Measurements from ENCODE around the gene WDR82. TPM values are rescaled to one million over a fixed set of nuclear protein-coding genes. Genes with fewer than 3 reads are reported as not detected.

WDR82 gene
- total and polyA plus RNA-seq, 10 of the 15 experiments (the other 5 are each of a cell fraction or from before 2014, with no cell fraction given): 10.1 to 82.4 (median 48.7) TPM

- no peak for TF ChIP-seq HSF1 (IDR thresholded peaks at IDR 0.05; ENCODE audit: low read depth, low read length)
Observed at GRCh38 chr3:52277972-52278509, 408 bp downstream of the WDR82 start (continued).

GRCh38 chr3:52277071-52277964, 1.1 kb downstream of the WDR82 start:
- no TSS peak for BruUV-seq (replicated peaks)
- ChIA-PET POLR2A (interaction anchor here (0.7 to 8.7 kb wide), 17 partner anchors 9 to 217 kb away, joined by 3 to 60 read pairs (median 7); partner anchors contain the start of genes GLYCTK, PPM1M, TLR9 and TWF2), CTCF (interaction anchor here (0.6 to 8.7 kb wide), 21 partner anchors 9 to 295 kb away, joined by 3 to 87 read pairs (median 4); partner anchors contain the start of genes GLYCTK, PPM1M and TLR9), SMC1A (ENCODE audit: uncharacterized antibody, unreplicated experiment) (interaction anchor here (0.7 to 5.0 kb wide), 14 partner anchors 10 to 224 kb away, joined by 3 to 62 read pairs (median 4); partner anchors contain the start of genes GLYCTK, POC1A, PPM1M and TLR9), RAD21 (ENCODE audit: unreplicated experiment) (interaction anchor here (0.8 to 3.7 kb wide), 18 partner anchors 9 to 73 kb away, joined by 3 to 36 read pairs (median 4); partner anchors contain the start of genes GLYCTK, PPM1M, TLR9 and TWF2)
- no peak for DNase-seq (ENCODE audit: low read depth, low spot score)
- peak overlapping the region; percentile 79 for H3K9ac ChIP-seq (ENCODE audit: control insufficient read depth, insufficient read depth, low read length)
- in situ Hi-C loops (cut with MboI) (no loop called here), intact Hi-C loops (cut with micrococcal nuclease; ENCODE audit: unreplicated experiment) (no loop called here)
- H4K20me1 ChIP-seq (ENCODE audit: control insufficient read depth, insufficient read depth): no peaks in the 10 kb centered on the region
- H3K27ac ChIP-seq (ENCODE audit: control insufficient read depth, insufficient read depth): peak overlapping the region; percentile 82
- no peaks in the 10 kb centered on the region for H3K27me3 ChIP-seq (replicated peaks in 1 of 2; ENCODE audit: control insufficient read depth in 2 of 2, insufficient read depth in 2 of 2, low read length in 1 of 2)
- H3K36me3 ChIP-seq (ENCODE audit: control insufficient read depth in 2 of 2, insufficient read depth in 2 of 2, low read length in 1 of 2): no peaks in the 10 kb centered on the region; a peak in 1 of 4 replicates
- peak overlapping the region; percentile 91 for H3K4me3 ChIP-seq
- H3K4me1 ChIP-seq (ENCODE audit: control insufficient read depth, insufficient read depth, low read length): 0 out of 2 replicates have a peak, but pooled peaks cover 3% of the 10 kb centered on the region
- FAIRE-seq: no peak
- peak; percentile 69 for ATAC-seq
- no peak overlapping the region for H2AFZ ChIP-seq (ENCODE audit: control insufficient read depth, low read depth, low read length)
- under 1% methylated on average over 26 of the region's 28 CpGs for WGBS (ENCODE audit: insufficient coverage, insufficient replicate concordance, low lambda C conversion rate, missing lambda C conversion rate)
- H3K4me2 ChIP-seq (ENCODE audit: control insufficient read depth, insufficient read depth): peak overlapping the region; percentile 49
- no peaks in the 10 kb centered on the region for H3K9me3 ChIP-seq (replicated peaks; ENCODE audit: control insufficient read depth, insufficient read depth, low read length)
- peaks cover 65% of the 10 kb centered on the region for H3K79me2 ChIP-seq (ENCODE audit: control insufficient read depth, insufficient read depth, low read length)
- TF ChIP-seq PRDM15 (CRISPR knock-in tag; IDR thresholded peaks at IDR 0.05) (no peak), IRF5 (IDR thresholded peaks at IDR 0.05; ENCODE audit: borderline replicate concordance) (no peak), NR2C2 (IDR thresholded peaks at IDR 0.05; ENCODE audit: borderline replicate concordance, control insufficient read depth, insufficient read length, low read depth) (no peak), TAF1 (IDR thresholded peaks at IDR 0.05; ENCODE audit: borderline replicate concordance, low read depth, low read length) (peak; percentile 60; the same call in 1 of the 2 replicates), YY1 (IDR thresholded peaks at IDR 0.05; ENCODE audit: low read depth, low read length) (no peak; the same call in 1 of the 2 replicates), CHD4 (IDR thresholded peaks at IDR 0.05) (no peak), EED (IDR thresholded peaks at IDR 0.05; ENCODE audit: low read depth) (no peak)
